GM12892 (cell line): Measurements from ENCODE around the gene APOA5.

ENCODE experiments used
- POLR2A ChIP-seq: IDR thresholded peaks from 2 replicates; pipeline ENCODE4 v1.6.1; 2011; ENCODE audit warnings: low read depth, low read length, control low read depth
- POLR2AphosphoS5 ChIP-seq: IDR thresholded peaks from 2 replicates; pipeline ENCODE4 v1.6.1; 2011; ENCODE audit warnings: low read depth, low read length, control low read depth

- TF ChIP-seq POLR2A (peak; percentile 93), POLR2AphosphoS5 (peak; percentile 78; the same call in 1 of the 2 replicates)
These were observed 3.7 kb downstream of the APOA5 start, which contains the start of gene ZPR1 for GRCh38 chr11:116787786-116788486.
